Astrocyte (in vitro differentiated cells and primary cell): ENCODE measurements around the gene CIC. TPM values are rescaled to one million over a fixed set of nuclear protein-coding genes. Genes with fewer than 3 reads are reported as not detected.

Source experiments
- DNase-seq: peaks from one replicate; pipeline ENCODE4 v3.0.0-alpha.2; 2010; ENCODE audit warnings: low read depth
- FAIRE-seq: peaks from 2 replicates; lab custom pipeline; 2011; peaks lifted over from hg19 to GRCh38; lab: Jason Lieb, UNC
- H2AFZ ChIP-seq: 2 replicates; pipeline ENCODE4 v1.6.0; 2012; ENCODE audit warnings: low read depth, low read length, inconsistent platforms
- H3K27ac ChIP-seq: 2 replicates; pipeline ENCODE4 v1.5.1; 2011; ENCODE audit warnings: low read depth, low read length, inconsistent platforms
- H3K27me3 ChIP-seq: 2 replicates; pipeline ENCODE4 v1.6.0; 2011; ENCODE audit warnings: low read length, inconsistent platforms; ENCODE audit not compliant: insufficient read depth
- H3K36me3 ChIP-seq: 2 replicates; pipeline ENCODE4 v1.5.1; 2011; ENCODE audit warnings: low read length, inconsistent platforms; ENCODE audit not compliant: insufficient read depth
- H3K4me1 ChIP-seq: 2 replicates; pipeline ENCODE4 v1.5.1; 2011; ENCODE audit warnings: low read length, inconsistent platforms; ENCODE audit not compliant: insufficient read depth
- H3K4me2 ChIP-seq: 2 replicates; pipeline ENCODE4 v1.6.0; 2012; ENCODE audit warnings: low read length, inconsistent platforms
- H3K4me3 ChIP-seq: 2 replicates; pipeline ENCODE4 v1.5.1; 2011; ENCODE audit warnings: low read depth, mild to moderate bottlenecking, low read length, inconsistent platforms; ENCODE audit not compliant: insufficient read depth
- H3K79me2 ChIP-seq: 2 replicates; pipeline ENCODE4 v1.6.0; 2012; ENCODE audit warnings: mild to moderate bottlenecking, low read length, inconsistent platforms; ENCODE audit not compliant: insufficient read depth
- H3K9ac ChIP-seq: 2 replicates; pipeline ENCODE4 v1.6.0; 2012; ENCODE audit warnings: mild to moderate bottlenecking, low read length, inconsistent platforms
- H3K9me3 ChIP-seq: 2 replicates; pipeline ENCODE4 v1.5.1; 2012; ENCODE audit warnings: low read depth, mild to moderate bottlenecking, low read length, inconsistent platforms; ENCODE audit not compliant: insufficient read depth
- H4K20me1 ChIP-seq: 2 replicates; pipeline ENCODE4 v1.6.0; 2012; ENCODE audit warnings: low read length, inconsistent platforms; ENCODE audit not compliant: insufficient read depth
- H3K27ac Mint-ChIP-seq: one replicate; pipeline ENCODE4 v1.8.0; 2021; ENCODE audit warnings: mild to moderate bottlenecking, mixed read lengths; ENCODE audit not compliant: unreplicated experiment
- H3K27me3 Mint-ChIP-seq: one replicate; pipeline ENCODE4 v1.8.0; 2021; ENCODE audit warnings: low read depth, mixed read lengths; ENCODE audit not compliant: unreplicated experiment
- H3K36me3 Mint-ChIP-seq: one replicate; pipeline ENCODE4 v1.8.0; 2021; ENCODE audit warnings: low read depth, mixed read lengths; ENCODE audit not compliant: unreplicated experiment
- H3K4me1 Mint-ChIP-seq: one replicate; pipeline ENCODE4 v1.8.0; 2021; ENCODE audit warnings: low read depth, mixed read lengths; ENCODE audit not compliant: unreplicated experiment
- H3K4me3 Mint-ChIP-seq: one replicate; pipeline ENCODE4 v1.8.0; 2021; ENCODE audit warnings: mild to moderate bottlenecking, moderate library complexity, mixed read lengths; ENCODE audit not compliant: unreplicated experiment
- H3K9me3 Mint-ChIP-seq: one replicate; pipeline ENCODE4 v1.8.0; 2021; ENCODE audit warnings: mild to moderate bottlenecking, mixed read lengths; ENCODE audit not compliant: unreplicated experiment
- CTCF ChIP-seq: IDR thresholded peaks from 2 replicates; pipeline ENCODE4 v1.5.1; 2011; ENCODE audit warnings: low read depth, mild to moderate bottlenecking, inconsistent platforms, low read length, moderate library complexity; ENCODE audit not compliant: insufficient read depth
- EZH2 ChIP-seq: IDR thresholded peaks from 2 replicates; pipeline ENCODE4 v1.6.1; 2012; ENCODE audit warnings: mild to moderate bottlenecking, low read length, inconsistent platforms; ENCODE audit not compliant: insufficient read depth
- total RNA-seq: library from RNA; stranded (reverse); gene quantifications from 2 replicates; pipeline ENCODE4 v1.2.1, GENCODE V29; 2021

CIC gene
- total RNA-seq, 1 donor from 2014 or later, result 78.5 TPM

- H3K36me3 ChIP-seq, result peaks cover 13% of the 10 kb centered on the region
- DNase-seq (no peak), FAIRE-seq (no peak)
- no peaks in the 10 kb centered on the region for H3K27me3 Mint-ChIP-seq
- H3K4me1 ChIP-seq, result peaks cover 38% of the 10 kb centered on the region
- no peak overlapping the region for H3K27ac Mint-ChIP-seq
- peaks cover 63% of the 10 kb centered on the region for H4K20me1 ChIP-seq
- peaks cover 6% of the 10 kb centered on the region for H3K36me3 Mint-ChIP-seq
- H3K9ac ChIP-seq, result no peak overlapping the region
- H3K4me3 Mint-ChIP-seq, result no peak overlapping the region
- no peak overlapping the region for H3K27ac ChIP-seq
- peaks cover 3% of the 10 kb centered on the region for H3K9me3 Mint-ChIP-seq
- no peak overlapping the region for H3K4me3 ChIP-seq
- no peak for TF ChIP-seq CTCF
- TF ChIP-seq EZH2, result no peak
- H3K4me1 Mint-ChIP-seq, result peaks cover 37% of the 10 kb centered on the region
- peaks cover 61% of the 10 kb centered on the region for H3K79me2 ChIP-seq
- H3K4me2 ChIP-seq, result no peak overlapping the region
- H3K9me3 ChIP-seq, result no peaks in the 10 kb centered on the region
- H3K27me3 ChIP-seq, result no peaks in the 10 kb centered on the region
- no peak overlapping the region for H2AFZ ChIP-seq
Observed at GRCh38 chr19:42249149-42249750, 19.8 kb upstream of the CIC start.

GRCh38 chr19:42249769-42250168 is 19.3 kb upstream of the CIC start:
- Mint-ChIP-seq H3K4me3 (peak overlapping the region; percentile 66), H3K36me3 (peaks cover 6% of the 10 kb centered on the region), H3K9me3 (peaks cover 3% of the 10 kb centered on the region), H3K27me3 (no peaks in the 10 kb centered on the region), H3K4me1 (peaks cover 33% of the 10 kb centered on the region), H3K27ac (peak overlapping the region; percentile 47)
- Histone ChIP-seq H3K4me3 (no peak overlapping the region), H3K4me1 (peaks cover 35% of the 10 kb centered on the region), H4K20me1 (peaks cover 63% of the 10 kb centered on the region), H3K27me3 (no peaks in the 10 kb centered on the region), H3K4me2 (peak overlapping the region; percentile 81), H3K79me2 (peaks cover 65% of the 10 kb centered on the region), H3K9me3 (no peaks in the 10 kb centered on the region), H3K36me3 (peaks cover 13% of the 10 kb centered on the region), H3K27ac (peak overlapping the region; percentile 66), H2AFZ (no peak overlapping the region), H3K9ac (peak overlapping the region; percentile 66)
- FAIRE-seq, result no peak
- DNase-seq, result no peak
- TF ChIP-seq EZH2, result no peak
- TF ChIP-seq CTCF, result no peak

- Histone ChIP-seq H3K4me3 (peak overlapping the region; percentile 21), H3K27ac (peak overlapping the region; percentile 66), H3K4me2 (peak overlapping the region; percentile 81), H2AFZ (no peak overlapping the region), H3K9me3 (no peaks in the 10 kb centered on the region), H3K27me3 (no peaks in the 10 kb centered on the region), H3K36me3 (peaks cover 13% of the 10 kb centered on the region), H3K9ac (peak overlapping the region; percentile 66), H4K20me1 (peaks cover 63% of the 10 kb centered on the region), H3K79me2 (peaks cover 67% of the 10 kb centered on the region), H3K4me1 (peaks cover 35% of the 10 kb centered on the region)
- Mint-ChIP-seq H3K9me3 (peaks cover 3% of the 10 kb centered on the region), H3K4me3 (peak overlapping the region; percentile 66), H3K27ac (peak overlapping the region; percentile 77), H3K27me3 (no peaks in the 10 kb centered on the region), H3K4me1 (peaks cover 30% of the 10 kb centered on the region), H3K36me3 (peaks cover 6% of the 10 kb centered on the region)
- DNase-seq (no peak), FAIRE-seq (no peak)
- TF ChIP-seq CTCF, result no peak
- TF ChIP-seq EZH2, result no peak
Observed at GRCh38 chr19:42250183-42250665, 18.8 kb upstream of the CIC start.
